Esophagus muscularis mucosa (tissue), 3 donors: Measurements from ENCODE around the gene ACTR10.

Experiments
- EP300 ChIP-seq: sonication (generic); formaldehyde crosslinking; IDR thresholded peaks from one replicate; pipeline ENCODE4 v1.6.1; 2017; ENCODE audit warnings: antibody characterized with exemption
- TF ChIP-seq, protein P1 (sequence below), 3 experiments: fragments of 200-600 bp in 2 of 3; fragments of 450-650 bp in 1 of 3; sonication (generic) in 2 of 3; IDR thresholded peaks; one replicate each; pipeline ENCODE4 v1.5.1; 2017 to 2019; ENCODE audit warnings: antibody characterized with exemption in 3 of 3, mild to moderate bottlenecking in 2 of 3, moderate library complexity in 1 of 3

DNA sequence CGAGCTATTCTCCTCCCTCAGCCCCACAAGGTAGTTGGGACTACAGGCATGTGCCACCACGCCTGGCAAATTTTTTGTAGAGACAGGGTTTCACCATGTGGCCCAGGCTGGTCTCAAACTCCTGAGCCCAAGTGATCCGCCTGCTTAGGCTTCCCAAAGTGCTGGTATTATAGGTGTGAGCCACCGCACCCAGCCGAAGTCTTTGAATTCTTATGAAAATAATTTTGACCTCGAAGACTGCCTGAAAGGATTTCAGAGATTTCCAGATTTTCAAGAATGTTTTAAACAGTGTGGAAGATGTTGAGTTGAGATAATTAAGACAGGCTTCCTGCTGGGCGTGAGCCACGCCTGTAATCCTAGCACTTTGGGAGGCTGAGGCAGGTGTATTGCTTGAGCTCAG lies 49.7 kb downstream of the ACTR10 start:
- TF ChIP-seq, protein P1, sequence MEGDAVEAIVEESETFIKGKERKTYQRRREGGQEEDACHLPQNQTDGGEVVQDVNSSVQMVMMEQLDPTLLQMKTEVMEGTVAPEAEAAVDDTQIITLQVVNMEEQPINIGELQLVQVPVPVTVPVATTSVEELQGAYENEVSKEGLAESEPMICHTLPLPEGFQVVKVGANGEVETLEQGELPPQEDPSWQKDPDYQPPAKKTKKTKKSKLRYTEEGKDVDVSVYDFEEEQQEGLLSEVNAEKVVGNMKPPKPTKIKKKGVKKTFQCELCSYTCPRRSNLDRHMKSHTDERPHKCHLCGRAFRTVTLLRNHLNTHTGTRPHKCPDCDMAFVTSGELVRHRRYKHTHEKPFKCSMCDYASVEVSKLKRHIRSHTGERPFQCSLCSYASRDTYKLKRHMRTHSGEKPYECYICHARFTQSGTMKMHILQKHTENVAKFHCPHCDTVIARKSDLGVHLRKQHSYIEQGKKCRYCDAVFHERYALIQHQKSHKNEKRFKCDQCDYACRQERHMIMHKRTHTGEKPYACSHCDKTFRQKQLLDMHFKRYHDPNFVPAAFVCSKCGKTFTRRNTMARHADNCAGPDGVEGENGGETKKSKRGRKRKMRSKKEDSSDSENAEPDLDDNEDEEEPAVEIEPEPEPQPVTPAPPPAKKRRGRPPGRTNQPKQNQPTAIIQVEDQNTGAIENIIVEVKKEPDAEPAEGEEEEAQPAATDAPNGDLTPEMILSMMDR (IDR thresholded peaks at IDR 0.05): no peak
- no peak for TF ChIP-seq EP300
